Measurements from ENCODE around the gene MASTL. TPM values are rescaled to one million over a fixed set of nuclear protein-coding genes. Genes with fewer than 3 reads are reported as not detected.

The MASTL gene
- total RNA-seq, 1 experiment from 2014 or later = 18.9 TPM

GRCh38 chr10:27225011-27225590, 69.9 kb downstream of the MASTL start:
- DNase-seq (ENCODE audit: extremely low read depth, low read depth) = no peak

GRCh38 chr10:27225642-27226257, 70.6 kb downstream of the MASTL start:
- no peak for DNase-seq (ENCODE audit: extremely low read depth, low read depth)

GRCh38 chr10:27230022-27230421, 74.9 kb downstream of the MASTL start:
- no peak for DNase-seq (ENCODE audit: extremely low read depth, low read depth)

GRCh38 chr10:27235706-27236105, 80.6 kb downstream of the MASTL start:
- no peak for DNase-seq (ENCODE audit: extremely low read depth, low read depth)

Small RNA genes lying within 50 kb of the gene (small RNA-seq; reads per million reads assigned to genes)
- gene RNU2-24P (0.08 to 0.70 reads per million in 2 experiments), gene RNU7-12P (0.02 to 0.06 reads per million in 2 experiments)

Other genes starting within 250 kb of the MASTL start
- 3.0 and 4.7 TPM in 2 replicates for gene ANKRD26, start 54.9 kb upstream of the MASTL start, total RNA-seq (2014; rRNA removed; shearing (Covaris generic))
- gene YME1L1, start 968 bp upstream of the MASTL start, total RNA-seq (2014; rRNA removed; shearing (Covaris generic)) = 129 and 139 TPM in 2 replicates
- gene ACBD5, start 85.4 kb downstream of the MASTL start, total RNA-seq (2014; rRNA removed; shearing (Covaris generic)) = 25.7 and 30.9 TPM in 2 replicates

All from NCI-H460 (cell line).